C1 segment of cervical spinal cord (tissue), 14 donors: ENCODE data around the gene PBX4.
A peak's percentile ranks its signal among the peaks of the same experiment; 100 is the strongest.

Experiments used
- DNase-seq, 14 donors: peaks; one replicate each; lab custom pipeline; 2025; lab: John Stamatoyannopoulos, UW

Gene PBX4

DNA sequence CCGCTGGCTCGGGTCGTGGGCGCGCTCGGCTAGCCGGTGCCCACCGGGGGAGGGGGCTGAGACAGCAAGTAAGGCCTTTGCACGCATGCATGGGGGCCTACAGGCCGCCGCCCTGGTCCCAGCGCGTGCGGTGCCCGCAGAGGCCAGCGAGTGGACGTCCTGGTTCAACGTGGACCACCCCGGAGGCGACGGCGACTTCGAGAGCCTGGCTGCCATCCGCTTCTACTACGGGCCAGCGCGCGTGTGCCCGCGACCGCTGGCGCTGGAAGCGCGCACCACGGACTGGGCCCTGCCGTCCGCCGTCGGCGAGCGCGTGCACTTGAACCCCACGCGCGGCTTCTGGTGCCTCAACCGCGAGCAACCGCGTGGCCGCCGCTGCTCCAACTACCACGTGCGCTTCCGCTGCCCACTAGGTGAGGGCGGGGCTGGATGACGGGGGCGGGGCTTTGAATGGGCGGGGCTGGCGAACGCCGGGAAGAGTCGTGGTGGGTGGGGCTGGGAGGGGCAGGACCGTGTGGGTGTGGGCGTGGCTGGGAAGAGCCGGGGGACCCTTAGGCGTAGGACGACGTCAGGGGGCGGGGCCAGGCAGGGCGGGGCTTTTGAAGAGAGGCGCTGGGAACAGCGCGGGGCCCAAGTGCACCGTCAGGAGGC, 78.3 kb downstream of the PBX4 start:
- DNase-seq, result no peak

- no peak for DNase-seq
Observed at GRCh38 chr19:19539698-19540063, 78.8 kb downstream of the PBX4 start.

GRCh38 chr19:19538785-19539166, 79.7 kb downstream of the PBX4 start:
- no peak for DNase-seq

- DNase-seq, result no peak
Observed at GRCh38 chr19:19538061-19538784, 80.3 kb downstream of the PBX4 start, which contains the start of gene CILP2. Gene CILP2, plus strand, starts transcription at chr19:19538265. Its CDS starts 85 bp downstream, at chr19:19538350.

GRCh38 chr19:19537075-19538048, 81.1 kb downstream of the PBX4 start:
- DNase-seq, result no peak

DNA sequence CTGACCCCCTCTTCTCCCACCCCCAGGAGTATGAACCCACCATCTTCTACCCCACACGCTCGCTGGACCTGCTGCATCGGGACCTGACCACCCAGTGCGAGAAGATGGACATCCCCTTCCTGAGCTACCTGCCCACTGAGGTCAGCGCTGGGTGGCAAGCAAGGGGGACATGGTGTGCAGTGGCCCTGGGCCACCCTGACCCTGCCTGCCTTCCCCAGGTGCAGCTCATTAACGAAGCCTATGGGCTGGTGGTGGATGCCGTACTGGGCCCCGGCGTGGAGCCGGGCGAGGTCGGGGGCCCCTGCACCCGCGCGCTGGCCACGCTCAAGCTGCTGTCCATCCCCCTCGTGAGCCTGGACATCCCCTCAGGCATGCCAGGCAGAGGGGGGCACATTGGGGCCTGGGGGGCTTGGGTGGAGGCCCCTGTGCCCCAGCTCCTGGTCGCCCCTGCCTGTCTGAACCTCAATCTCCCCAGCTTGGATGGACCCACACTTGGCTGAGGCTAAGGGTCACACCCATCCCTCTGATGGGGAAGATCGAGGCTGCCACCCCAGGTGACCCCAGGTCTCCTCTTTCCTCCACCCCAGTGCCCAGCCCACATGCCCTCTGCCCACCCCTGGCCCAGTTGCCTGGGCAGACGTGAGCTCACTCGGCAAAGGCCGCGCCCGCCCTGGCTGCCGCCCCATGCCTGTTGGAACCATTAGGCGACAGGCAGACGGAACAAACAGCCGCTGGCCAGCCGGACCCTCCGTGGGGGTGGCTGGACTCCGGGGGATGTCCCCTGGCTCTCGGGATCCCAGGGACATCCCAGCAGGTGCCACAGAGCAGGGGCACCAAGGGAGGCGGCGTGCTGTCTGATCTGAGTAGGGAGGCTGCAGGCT, 82.9 kb downstream of the PBX4 start:
- no peak for DNase-seq

DNA sequence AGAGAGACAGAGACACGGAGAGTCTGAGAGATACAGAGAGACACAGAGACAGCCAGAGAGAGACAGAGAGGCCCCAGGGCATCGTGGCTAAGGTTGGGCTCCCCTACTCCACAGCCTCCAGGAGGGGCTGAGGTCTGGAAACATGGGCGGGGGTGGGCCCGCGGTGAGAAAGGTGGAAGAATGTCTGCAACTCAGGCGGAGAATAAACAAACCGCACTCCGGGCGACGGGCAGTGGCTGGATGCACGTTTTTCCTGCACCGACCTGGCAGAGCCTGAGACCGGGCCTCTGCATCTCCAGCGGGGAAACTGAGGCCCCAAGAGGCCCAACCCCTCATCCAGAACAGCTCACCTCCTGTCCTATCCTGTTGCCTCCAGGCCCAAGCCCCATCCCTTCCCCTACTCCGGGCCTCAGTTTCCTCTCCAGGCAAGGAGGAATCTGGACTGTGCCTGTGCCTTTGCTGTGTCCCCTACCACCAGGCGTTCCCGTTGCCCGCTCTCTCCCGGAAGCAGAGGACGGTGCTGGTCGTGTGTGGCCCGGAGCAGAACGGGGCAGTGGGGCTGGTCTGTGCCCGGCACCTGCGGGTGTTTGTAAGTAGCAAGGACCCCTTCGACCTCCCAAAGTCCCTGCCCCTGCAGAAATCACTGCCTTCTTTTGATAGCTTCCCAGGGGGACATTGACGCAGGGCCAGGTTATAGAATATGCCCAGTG, 83.8 kb downstream of the PBX4 start:
- DNase-seq, result no peak

- DNase-seq, result no peak
Observed at GRCh38 chr19:19533841-19534240, 84.6 kb downstream of the PBX4 start.

DNA sequence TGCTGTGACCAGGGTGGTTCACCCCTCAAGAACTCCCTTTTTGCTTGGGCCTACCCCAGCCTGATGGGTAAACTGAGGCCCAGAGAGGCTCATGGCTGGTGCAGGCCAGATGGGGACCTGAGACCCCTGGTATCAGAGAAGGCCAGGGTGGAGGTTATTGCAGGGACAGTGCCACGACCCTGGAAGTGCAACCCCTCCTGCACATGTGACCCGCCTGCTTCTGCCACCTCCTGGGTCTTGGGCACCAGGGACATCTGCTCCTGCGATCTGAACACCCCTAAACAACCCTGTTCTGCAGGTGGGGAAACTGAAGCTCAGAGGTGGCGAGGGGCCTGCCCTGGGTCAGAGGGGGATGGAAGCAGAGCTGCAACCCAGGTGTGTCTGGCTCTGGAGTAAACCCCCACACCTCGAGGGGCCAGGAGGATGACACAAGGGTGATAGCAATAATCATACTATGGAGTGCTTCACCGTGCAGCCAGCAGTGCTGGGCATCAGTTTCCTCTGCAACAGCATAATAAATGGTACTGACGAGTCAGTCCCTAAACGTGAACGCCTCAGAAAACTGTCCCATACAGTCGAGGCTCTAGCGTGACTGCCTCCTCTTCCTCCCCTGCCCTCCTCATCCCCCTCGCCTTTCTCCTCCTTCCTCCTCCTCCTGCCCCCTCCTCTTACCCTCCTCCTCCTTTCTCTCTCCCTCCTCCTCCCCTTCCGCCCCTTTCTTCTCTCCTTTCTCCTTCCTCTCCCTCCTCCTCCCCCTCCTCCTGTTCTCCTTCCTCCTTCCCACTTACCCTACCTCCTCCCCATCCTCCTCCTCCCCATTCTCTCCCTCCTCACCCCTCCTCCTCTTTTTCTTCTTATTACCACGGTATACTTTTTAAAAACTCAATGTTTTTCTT, 85.4 kb downstream of the PBX4 start:
- DNase-seq, result no peak

DNA sequence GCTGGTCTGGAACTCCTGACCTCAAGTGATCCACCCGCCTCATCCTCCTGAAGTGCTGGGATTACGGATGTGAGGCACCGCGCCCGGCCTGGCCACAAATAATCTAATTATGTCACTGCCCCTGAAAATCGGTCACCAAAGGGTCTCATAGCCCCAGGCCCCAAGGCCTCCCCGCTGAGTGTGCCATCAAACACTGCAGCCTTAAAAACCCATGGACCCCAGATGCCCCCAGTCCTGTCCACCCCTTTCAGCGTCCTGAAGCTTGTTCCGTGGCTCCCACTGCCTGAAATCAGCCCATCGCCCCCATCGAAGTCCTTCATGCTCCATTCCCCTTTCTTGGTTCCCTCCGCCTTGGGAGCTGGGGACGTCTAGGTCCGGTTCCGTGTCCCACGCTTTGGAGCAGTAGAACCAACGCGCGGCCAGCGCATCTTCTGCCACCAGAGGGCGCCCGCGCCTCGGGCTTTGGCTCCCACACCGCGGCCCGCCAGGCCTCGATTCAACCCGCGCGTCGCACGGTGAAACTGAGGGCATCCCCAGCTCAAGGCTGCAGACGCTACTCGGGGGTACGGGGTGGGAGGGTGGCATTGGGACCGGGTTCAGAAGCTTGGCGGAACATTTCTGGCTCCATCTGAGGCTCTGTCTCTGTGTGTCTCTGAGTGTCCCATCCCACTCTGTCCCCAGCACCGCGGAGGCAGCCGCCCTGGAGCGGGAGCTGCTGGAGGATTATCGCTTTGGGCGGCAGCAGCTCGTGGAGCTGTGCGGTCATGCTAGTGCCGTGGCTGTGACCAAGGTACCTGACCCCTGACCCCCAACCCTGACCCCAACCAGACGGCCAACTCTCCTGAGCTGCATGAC, 86.3 kb downstream of the PBX4 start:
- DNase-seq, result peak in 12 of 14 donors; percentile 12 to 82 (median 50)

- DNase-seq, result no peak
Observed at GRCh38 chr19:19530889-19531288, 87.6 kb downstream of the PBX4 start.

DNA sequence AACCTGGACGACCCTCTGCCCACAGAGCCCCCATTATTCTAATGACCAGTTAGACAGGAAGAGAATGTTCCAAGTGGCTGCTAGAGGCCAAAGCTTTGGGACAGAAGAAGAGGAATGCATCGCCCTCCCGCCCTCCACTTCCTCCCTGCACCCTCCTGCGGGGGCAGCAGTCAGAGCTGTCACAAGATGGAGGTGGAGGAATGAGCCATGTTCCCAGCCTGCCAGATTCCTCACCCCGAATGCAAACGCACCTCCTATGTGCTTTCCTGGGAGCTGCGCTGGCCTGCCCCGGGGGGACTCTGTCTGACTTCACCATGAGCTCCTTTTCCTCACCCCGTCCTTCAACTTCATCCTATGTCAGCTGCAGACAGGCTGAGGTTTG, 88.1 kb downstream of the PBX4 start:
- no peak for DNase-seq

GRCh38 chr19:19529783-19530422, 88.6 kb downstream of the PBX4 start:
- DNase-seq, result no peak

- peak in 8 of 14 donors; percentile 5 to 75 (median 30) for DNase-seq
Observed at GRCh38 chr19:19528721-19529490, 89.6 kb downstream of the PBX4 start, which contains the start of gene YJEFN3. Gene YJEFN3, plus strand, starts transcription at chr19:19528911. Its CDS starts 22 bp downstream, at chr19:19528933.

- no peak for DNase-seq
Observed at GRCh38 chr19:19527674-19528625, 90.5 kb downstream of the PBX4 start.

DNA sequence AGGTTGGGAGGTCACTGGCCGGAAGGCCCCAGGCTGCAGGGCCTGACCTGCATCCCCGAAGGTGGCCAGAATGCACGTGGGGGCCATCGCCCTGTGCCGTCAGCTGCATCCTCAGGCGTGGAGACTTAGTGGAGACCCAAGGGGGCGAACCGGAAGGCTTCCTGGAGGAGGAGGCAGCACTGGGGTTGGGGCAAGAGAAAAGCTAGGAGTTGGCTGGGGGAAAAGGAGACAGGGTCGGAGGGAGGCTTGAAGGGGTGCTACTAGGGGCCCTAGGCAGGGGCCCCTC, 91.2 kb downstream of the PBX4 start:
- DNase-seq, result no peak
